Measurements from ENCODE around the gene DDA1.
"Not testable (repeated sequence)": the region's sequence is repeated elsewhere in the genome, so short reads cannot be mapped to it uniquely, and the experiment has no call there.

The DDA1 gene

GRCh38 chr19:17286752-17287151 lies 22.6 kb upstream of the DDA1 start:
- DNase-seq (ENCODE audit: low read depth) = no peak

GRCh38 chr19:17289489-17289888 lies 19.9 kb upstream of the DDA1 start:
- no peak for DNase-seq (ENCODE audit: low read depth)

- DNase-seq (ENCODE audit: low read depth) = peak; percentile 69
Measured at GRCh38 chr19:17292301-17293074, 16.9 kb upstream of the DDA1 start.

GRCh38 chr19:17293605-17294004 lies 15.8 kb upstream of the DDA1 start:
- no peak for DNase-seq (ENCODE audit: low read depth)

- peak; percentile 24 for DNase-seq (ENCODE audit: low read depth)
Measured at GRCh38 chr19:17294051-17294891, 15.1 kb upstream of the DDA1 start.

- not testable (repeated sequence) for DNase-seq (ENCODE audit: low read depth)
Measured at GRCh38 chr19:17295551-17295950, 13.8 kb upstream of the DDA1 start.

- DNase-seq (ENCODE audit: low read depth) = no peak
Measured at GRCh38 chr19:17296273-17296672, 13.1 kb upstream of the DDA1 start.

GRCh38 chr19:17296976-17297375 lies 12.4 kb upstream of the DDA1 start:
- no peak for DNase-seq (ENCODE audit: low read depth)

- no peak for DNase-seq (ENCODE audit: low read depth)
Measured at GRCh38 chr19:17300992-17301619, 8.3 kb upstream of the DDA1 start.

- peak; percentile 18 for DNase-seq (ENCODE audit: low read depth)
Measured at GRCh38 chr19:17302391-17303166, 6.8 kb upstream of the DDA1 start.

GRCh38 chr19:17303167-17303939 lies 6.0 kb upstream of the DDA1 start, which contains the start of gene ABHD8:
TSS of gene ABHD8 (minus strand) at chr19:17303425. CDS start at chr19:17301616, 1,809 bp downstream.
- DNase-seq (ENCODE audit: low read depth) = peak; percentile 87

- no peak for DNase-seq (ENCODE audit: low read depth)
Measured at GRCh38 chr19:17303940-17304267, 5.5 kb upstream of the DDA1 start.

GRCh38 chr19:17304386-17305215 lies 4.8 kb upstream of the DDA1 start:
- DNase-seq (ENCODE audit: low read depth) = no peak

GRCh38 chr19:17305216-17305516 lies 4.2 kb upstream of the DDA1 start:
- DNase-seq (ENCODE audit: low read depth) = no peak

GRCh38 chr19:17305517-17306284 lies 3.7 kb upstream of the DDA1 start, which contains the start of gene MRPL34:
TSS of gene MRPL34 (plus strand) at chr19:17305872. CDS start at chr19:17305893, 21 bp downstream.
- DNase-seq (ENCODE audit: low read depth) = peak; percentile 90

GRCh38 chr19:17306285-17306714 lies 3.1 kb upstream of the DDA1 start:
- DNase-seq (ENCODE audit: low read depth) = no peak

- no peak for DNase-seq (ENCODE audit: low read depth)
Measured at GRCh38 chr19:17307876-17308377, 1.4 kb upstream of the DDA1 start.

- no peak for DNase-seq (ENCODE audit: low read depth)
Measured at GRCh38 chr19:17309965-17310461, 650 bp downstream of the DDA1 start.
